ENCODE measurements around the gene SP140.
"Not testable (repeated sequence)": the region's sequence is repeated elsewhere in the genome, so short reads cannot be mapped to it uniquely, and the experiment has no call there.

Gene SP140

DNA sequence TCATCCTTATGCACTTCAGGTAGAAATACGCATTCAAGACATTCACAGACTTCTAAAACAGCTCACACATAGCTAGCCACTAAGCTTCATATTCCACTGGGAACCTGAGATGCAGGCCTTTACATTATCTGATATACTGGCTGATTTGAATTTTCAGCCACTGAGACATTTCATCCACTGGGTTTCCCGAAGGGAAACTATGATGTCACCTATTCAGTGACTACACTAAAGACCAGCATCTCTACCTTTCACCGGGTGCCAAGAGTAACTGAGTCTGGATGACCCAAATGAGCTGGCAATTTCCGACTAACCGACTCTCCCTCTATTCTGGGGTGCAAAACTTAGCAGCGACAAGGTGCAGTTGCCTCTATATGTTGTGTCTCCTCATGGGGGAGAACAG, 69.7 kb downstream of the SP140 start:
- no peak for DNase-seq

DNA sequence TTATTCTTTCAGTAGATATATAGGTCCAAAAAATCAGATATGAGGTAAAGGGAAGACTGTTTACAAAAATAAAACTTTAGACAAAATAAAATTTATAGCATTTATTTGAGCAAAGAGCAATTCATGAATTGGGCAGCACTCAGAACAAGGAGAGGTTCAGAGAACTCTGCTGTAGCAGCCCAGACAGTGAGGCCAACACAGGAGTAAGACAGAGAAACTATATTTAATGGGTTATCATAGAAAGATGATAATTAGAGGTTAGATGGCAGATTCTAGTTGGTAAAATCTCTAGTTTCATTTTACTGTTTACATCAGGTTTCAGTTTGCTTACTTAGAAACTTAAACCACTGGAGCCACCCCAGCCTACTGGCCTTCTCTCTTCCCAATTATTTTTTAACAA, 71.4 kb downstream of the SP140 start:
- DNase-seq, result no peak

DNA sequence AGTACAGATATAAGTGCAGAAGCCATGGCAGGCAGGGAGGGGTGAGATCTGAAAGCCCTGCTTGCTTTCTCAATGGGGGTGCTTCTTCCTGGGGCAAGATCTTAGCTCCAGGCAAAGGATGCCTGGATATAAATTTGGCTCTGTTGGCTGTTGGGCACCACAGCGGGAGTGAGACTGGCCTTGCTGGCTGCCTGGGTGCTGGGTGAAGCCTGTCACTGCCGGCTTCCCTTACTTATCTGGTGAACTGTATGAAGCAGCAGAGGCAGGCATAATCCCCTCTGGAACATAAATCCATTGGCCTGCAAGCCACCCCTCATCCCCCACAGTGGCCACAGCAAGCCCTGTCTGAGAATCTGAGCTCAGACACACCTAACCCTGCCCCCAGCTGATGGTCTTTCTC, 74.1 kb downstream of the SP140 start:
- no peak for DNase-seq

DNA sequence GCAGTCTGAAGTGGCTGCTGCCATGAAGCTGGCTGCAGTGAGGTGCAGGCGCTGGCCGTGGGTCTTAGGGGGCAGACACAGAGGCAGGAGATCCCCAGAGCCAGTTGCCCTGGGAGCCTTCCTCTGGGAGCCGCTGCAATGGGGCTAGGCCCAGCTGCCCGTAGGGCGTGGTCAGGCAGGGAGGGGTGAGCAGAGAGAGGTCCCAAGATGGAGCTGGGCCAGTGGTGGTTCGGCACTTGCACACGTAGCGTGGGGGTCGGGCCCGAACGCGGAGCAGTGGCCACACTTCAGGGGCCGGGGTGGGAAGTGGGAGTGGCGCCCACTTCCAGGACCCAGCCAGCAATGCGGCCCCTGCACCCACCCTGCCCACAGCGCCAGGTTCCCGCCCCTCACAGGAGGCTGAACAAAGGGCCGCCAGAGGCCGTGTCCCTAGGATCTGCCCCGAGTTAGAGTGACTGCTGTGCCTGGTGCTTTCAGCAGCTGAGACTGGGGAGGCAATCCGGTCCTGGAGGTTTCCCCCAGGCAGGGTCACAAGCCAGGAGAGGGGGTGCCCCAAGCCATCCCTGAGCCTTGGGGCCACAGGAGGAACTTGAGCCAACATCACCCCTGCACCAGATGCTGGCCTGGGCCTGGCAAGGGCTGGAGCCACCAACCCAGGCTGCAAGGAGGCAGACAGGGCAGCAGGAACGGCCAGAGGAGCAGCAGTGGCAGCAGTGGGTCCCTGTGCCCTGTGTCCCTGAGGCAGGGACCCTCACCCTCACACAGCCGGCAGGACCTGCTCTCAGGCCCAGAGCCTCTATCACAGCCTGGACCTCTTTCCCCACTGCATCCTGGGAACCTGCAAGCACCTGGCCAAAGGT, 80.1 kb downstream of the SP140 start:
- no peak for DNase-seq

DNA sequence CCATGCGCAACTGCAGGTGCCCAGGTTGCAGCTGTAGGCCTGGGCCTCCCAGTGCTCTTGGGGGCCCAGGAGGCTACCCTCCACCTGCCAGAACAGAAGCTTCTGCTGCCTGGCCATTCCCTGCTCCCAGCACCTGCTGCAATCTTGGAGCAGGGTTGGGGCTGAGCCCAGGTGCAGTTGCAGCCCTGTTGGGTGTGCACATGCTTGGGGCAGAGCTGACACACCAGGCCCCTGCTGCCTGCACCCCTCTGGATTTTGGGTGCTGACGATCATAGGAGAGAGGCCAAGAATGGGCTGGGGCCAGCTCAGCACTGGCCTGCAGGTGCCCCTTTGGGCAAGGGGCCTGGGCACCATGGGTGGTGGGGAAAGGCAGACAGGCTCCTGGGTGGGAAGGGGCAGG, 80.9 kb downstream of the SP140 start:
- no peak for DNase-seq

DNA sequence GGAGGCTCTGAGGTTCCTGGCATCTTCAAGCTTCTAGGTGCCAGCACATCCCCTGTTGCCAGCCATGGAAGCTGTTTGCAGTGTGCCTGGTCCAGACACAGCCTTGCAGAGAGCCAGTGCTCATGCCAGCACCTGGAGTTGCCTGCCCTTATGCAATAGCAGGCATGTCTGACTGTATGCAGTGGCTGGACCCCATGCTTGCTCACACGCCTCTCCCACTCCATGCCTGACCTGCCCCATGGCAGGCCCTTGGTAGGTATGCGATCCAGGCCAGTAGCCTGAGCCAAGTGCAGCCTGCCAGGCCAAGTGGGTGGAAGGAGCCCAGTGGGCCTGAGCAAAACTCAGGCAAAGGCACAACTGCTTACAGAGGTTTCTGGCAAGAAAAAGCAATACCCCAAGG, 81.9 kb downstream of the SP140 start:
- DNase-seq, result no peak

DNA sequence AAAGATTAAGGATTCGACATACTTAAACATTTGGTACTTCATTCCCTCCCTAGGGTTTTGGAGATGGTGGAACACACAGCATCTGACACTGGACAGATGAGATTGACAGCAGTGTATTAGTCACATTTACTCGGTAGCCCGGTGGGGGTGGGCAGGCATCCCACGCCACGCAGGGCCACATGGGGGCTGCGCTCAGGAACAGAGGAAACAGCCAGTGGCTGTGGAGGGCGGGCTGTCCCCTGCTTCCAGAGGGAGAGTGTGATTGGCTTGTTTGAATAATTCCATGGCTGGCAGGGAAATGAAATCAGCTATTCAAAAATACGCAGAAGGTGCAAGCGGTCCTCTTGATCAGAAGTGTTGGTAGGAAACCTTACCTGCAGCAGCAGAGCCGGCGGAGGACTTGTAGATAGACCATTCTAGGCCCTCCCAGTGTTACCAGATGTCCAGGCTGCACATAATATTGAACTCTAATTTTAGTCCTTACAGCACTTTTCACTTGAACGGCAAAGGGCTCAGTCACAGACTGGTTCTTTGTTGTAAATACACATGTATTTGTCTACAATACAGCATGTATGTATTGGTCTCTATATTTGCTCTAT, 83.0 kb downstream of the SP140 start:
- no peak for DNase-seq

DNA sequence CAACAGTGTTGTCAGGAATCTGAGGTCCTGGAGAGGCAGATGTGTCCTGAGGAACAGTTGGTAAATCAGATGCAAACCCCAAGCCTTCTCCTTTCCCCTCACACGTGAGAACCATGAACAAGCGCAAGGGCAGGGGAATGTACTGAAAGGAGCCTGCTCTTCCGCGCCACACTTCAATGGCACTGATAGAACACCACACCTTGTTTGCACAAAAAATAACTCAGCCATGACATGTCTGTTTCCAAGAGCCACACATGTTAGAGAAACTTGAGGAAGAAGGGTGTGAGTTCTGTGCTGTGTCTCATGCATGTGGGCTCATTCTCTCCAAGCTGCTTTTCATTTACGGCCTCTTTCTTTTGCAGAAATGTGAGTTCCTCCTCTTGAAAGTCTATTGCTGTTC, 85.3 kb downstream of the SP140 start:
- not testable (repeated sequence) for DNase-seq

DNA sequence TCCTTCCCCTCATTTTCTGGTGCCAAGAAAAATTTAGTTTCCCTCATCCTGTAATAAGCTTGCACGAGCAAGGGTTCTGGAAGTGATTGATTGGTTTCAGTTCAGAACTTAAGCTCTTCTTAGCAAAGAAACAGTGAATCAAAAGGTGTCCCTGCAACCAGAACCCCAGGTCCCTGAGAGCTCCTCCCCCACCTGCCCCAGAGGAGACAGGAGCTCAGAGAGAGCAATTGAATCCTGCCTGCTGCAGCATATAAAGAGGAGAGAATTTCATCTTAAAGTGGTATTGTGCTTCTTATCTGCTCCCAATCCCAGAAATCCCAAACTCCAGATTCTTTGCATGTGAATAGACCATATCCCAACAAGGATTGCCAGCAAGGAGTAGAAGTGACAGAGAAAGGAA, 86.1 kb downstream of the SP140 start:
- not testable (repeated sequence) for DNase-seq

DNA sequence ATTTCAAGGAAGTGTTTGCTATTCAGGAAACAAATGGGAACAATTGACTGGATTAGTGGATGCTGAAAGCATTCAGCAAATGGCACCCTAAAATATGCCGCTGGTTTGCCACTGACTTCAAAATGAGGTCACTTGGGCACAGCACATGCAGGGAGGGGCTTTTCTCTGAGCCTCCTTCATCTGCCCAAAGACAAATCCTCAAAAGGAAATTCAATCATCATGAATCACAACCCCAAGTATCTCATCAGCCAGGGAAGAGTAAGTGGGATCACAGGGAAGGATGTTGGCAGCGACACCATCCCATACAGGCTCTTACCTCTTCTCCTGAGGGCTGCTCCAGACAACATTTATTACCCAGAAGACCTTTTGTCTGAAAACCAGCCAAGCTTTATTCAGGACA, 87.1 kb downstream of the SP140 start:
- no peak for DNase-seq

DNA sequence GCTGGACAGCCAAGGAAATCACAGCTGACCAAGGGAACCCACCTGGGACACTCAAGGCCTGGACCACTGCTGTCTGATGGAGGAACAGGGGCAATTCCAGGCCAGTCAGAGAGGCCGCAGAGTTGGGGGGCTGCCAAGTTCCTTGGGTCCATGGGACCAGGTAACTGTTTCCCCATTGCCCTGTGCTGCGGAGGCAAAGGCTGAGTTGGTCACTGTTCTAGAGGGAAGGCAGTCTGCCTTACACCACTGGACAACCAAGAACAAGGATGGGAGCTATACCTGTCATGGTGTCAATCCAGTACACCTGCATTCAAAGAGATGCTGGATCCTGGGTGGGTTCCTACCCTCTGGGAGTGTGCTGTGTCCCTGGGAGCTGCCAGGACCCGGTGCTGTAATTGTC, 91.8 kb downstream of the SP140 start:
- no peak for DNase-seq

DNA sequence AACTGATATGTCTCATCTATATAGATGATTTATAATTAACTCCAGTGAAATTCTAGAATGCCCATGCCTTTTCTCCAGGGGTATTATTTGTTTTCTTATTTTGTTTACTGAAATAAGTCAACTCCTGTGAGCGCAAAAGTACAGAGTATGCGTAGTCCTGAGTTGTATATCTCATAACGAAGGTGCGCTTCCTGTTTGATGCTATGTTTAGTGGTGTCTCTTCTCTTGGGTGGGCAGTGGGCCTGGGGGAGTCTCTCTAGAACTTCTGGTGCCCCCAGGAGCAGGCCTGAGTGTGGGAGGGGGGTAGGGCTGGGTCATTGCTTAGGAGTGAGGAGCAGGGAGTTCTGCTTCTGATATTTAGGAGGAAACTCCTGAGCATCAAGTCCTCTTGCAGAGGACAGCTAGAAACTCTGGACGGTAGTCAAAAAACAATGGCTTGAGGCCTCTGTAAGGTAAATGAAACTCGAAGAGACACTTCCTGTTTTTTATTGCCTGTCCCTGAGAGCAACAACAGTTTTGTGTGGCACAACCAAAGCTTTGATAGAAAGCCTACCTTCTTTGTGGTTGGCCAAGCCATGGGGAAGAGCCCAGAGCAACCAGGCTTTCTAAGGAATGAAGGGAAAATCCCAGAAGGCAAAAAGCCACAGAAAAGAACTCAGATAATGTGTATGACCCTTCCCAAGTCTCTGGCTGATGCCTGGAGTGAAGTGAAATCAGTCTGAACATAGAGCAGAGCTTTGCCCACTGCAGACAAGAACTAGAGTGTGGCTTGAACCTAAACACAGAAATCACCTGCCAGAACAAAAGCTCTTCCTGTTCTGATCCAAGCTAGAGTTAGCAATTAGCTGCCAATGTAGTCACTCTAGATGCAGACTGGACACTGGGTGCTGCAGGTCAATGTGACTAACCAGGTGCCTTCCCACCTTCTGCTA, 92.9 kb downstream of the SP140 start:
- DNase-seq, result no peak

DNA sequence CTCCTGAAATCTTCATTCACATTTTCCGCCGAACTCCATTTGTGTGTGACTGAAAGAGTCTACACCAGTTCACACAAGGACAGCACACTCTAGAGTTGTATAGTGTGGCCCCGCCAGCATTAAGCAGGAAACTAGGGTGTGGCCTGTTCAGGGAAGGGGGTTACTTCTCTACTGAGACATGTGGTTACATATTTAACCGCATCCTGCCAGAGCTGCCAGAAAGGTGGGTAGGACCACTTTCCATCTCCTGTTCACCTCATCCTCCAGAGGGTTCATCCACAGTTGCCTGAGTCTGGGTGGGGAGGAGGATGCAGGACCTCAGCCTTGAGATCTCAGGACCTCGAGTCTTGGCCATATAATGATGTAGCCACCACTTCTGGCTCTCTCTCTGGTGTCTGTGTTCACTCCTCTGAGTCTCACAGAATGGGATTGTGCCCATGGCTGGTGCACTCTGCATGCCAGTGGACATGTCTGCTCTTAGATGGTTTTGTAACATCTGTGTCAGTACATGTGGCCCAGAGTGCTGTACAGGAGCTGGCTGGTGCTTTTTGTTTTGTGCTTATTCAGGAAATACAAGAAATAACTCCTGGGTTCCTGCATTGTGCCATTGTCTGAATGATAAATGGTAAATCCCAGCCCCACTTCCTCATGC, 93.8 kb downstream of the SP140 start:
- DNase-seq, result no peak

DNA sequence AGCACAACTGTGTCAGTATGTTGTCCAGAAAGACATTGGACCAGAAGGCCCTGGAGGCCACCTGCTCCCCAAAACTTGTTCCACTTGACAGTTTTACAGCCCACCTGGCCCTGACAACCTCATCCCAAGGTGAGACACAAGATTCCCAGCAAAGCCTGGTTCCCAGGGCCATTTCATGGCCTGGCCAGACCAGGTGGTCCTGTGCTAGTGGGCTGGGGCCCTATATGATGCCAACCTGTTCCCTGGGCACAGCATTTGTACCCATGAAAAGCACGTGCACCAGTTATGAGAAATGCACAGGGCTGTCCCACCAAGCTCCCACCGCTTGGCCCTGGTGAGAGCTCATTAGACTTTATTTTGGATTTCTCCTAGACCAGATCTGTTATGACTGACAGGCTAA, 95.5 kb downstream of the SP140 start:
- no peak for DNase-seq

DNA sequence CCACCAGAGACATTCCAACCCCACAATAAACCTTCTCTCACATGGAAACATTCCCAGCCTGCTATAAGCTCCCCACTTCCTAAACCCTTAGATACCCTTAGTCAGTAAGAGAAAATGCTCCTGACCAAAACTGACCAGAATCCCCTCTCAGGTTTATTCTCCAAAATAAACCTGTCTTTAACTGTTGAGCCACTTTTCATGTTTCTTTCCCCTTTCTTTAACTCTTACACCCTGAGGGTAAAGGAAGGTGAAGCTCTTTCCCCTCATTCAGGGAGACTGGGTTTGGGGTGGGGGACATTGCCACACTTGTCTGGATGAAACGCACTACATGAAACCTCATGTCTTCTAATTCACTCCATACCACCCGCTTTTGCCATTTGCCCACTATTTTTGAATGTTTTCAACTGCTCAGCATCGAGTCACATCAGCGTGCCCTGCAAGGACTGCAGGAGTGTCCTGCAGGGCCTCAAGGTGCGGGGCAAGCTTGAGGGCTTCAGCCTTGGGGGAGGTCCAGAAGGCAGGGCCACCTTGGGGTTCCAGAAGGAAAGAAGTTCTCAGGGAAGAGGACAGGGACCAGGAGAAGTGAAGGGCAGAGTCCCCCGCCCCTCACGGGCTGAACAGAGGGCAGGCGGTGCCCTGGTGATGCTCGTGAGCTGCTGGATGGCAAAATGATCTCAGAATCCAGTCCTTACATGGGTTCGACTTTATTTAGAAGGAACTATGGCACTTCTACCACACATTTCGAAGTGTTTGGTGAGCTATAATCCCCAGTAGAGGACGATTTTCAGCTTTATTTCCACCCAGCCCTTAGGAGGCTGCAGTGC, 97.2 kb downstream of the SP140 start:
- no peak for DNase-seq

DNA sequence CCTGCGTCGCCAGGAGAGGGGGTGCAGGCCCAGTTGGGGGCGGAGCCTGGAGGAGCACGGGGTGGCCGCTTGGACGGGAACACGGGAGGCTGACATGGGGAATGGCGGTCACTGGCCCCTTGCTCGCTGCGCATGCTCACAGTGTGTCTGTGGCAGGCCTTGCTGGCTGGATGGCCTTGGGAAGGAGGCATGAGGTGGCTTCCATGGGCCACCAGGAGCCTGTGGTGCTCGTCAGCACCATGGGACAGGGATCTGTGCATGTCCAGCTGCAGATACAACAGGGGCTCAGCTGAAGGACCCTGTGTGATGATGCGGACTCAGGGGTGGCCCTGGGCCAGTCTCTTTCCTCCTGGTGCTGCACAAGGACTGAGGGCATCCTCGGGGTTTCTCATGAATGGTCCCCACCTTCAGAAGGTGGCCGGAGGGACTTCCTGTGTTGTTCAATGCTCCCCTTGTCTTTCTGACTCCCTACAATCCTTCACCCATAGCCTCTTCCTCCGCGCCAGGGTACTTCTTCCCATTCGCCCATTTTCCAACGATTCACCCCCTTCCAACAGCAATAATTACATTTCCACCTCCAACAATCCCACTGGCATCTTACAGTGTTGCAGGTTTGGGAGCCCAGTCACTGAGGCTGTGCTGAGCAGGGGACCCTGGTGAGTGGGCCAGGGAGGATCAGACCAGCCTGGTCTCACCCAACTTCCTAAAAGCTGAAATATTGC, 98.0 kb downstream of the SP140 start:
- no peak for DNase-seq

DNA sequence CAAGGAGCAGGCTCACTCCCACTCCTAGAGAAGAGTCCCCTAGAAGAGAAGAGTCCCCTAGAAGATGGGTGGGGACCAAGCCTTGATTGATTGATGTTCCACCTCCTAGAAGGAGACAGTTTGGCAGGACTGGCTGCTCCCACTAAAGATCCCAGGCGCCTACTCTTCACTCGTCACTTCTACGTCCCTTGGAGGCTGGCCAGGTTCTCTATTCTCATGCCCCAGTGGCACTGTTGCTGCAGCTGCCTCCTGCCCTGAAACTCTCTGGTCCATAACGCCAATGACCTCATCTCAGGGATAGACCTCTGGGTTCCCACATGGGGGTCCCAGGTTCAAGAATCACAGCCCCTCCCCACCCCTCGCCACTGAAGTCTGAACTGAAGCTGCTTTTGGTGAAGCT, 99.0 kb downstream of the SP140 start:
- no peak for DNase-seq

DNA sequence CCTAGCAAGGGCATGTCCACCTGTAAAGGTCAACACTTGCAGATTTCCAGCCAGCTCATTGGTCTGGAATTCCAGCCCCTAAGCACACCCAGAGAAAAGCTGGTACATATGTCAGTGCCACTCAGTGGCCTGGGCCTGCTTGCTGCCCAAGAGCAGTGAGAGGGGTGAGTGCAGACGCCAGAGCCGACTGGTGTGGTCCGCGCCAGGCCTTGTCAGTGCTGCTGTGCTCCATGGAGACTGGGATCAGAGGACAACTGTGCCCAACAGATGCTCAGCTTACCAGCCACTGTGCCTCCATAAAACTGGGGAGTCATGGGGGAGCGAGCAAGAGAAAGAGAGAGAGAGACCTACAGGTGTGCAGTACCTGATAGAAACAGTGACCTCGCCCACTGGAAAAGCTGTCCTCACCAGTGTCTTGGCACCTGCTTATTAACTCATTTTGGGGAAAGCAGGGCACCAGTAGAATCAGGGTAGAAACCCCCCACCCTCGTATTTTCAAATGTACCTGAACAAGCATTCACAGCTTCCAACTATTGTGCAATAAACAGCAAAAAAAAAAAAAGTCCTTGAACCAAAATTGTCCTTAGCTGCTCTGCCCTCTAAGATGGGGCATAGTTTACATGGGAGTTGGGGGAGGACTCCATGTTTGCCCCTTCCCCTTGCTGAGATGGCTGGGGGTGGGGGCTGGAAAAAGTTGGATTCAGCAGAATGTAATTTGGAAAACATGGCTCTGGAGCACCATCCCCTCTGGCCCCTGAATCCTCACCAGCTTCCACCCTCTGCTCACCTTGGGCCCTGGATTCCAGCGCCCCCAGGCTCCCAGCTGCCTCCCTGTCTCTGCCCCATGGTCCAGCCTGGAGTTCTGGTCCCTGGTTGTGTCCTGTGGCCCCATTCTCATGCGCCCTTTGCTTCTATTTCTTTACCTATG, 100.0 kb downstream of the SP140 start:
- no peak for DNase-seq

DNA sequence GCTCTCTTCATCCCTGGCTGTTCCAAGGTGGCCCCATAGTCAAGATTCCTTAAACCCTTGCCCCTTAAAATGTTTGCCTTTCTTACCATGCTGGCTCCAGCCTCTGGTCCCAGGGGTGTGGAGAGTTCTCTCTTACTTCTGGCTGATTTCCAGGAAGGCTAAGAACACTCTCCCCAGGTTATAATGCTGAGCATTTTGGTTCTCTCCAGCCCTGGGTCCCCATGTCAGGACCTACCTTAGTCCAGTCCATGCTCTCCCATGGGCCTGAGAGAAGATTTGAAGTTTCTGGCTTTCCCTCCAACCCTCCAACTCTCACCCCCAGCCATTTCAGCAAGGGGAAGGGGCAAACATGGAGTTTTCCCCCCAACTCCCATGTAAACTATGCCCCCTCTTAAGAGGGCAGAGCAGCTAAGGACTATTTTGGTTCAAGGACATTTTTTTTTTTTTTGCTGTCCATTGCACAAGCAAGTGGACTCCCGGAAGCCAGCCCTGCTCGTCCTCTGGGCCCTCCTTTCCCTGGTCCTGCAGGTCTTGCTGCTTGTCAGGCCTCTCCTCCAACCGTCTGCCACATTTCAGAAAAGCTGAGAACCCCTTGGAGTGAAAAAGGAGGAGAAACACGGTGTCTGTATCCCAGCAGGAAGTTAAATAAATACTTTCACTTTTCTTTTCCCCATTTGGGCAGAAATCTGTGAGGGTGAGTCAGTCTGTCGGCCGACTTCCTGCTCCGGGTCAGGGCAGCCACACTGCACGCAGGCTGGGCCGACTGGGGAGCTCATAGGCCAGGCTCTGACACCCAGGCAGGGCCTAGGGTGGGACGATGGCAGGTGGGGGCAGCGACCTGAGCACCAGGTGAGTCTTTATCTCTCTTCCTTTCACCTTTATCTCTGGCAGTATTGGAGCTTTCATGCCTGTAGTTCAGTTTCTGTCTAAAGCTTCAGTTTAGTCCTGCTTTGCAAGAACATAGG, 101.2 kb downstream of the SP140 start, which contains the start of gene SP140L:
TSS of gene SP140L (plus strand) at position 741 of the 965 bp plus-strand sequence. CDS start at position 818, 77 bp downstream.
- DNase-seq, result no peak
